SKM-1 treated with dmso at 0.1 percent for 144 hours (cell line): ENCODE data around the gene NKX1-1.

Experiments
- DNase-seq: peaks from one replicate; lab custom pipeline; 2025; ENCODE audit not compliant: unreplicated experiment; lab: John Stamatoyannopoulos, UW

Gene NKX1-1

GRCh38 chr4:1417522-1418390, 11.5 kb upstream of the NKX1-1 start:
- DNase-seq: no peak

- DNase-seq: no peak
Observed at GRCh38 chr4:1416948-1417260, 10.7 kb upstream of the NKX1-1 start.

- DNase-seq: no peak
Observed at GRCh38 chr4:1416051-1416947, 10.1 kb upstream of the NKX1-1 start.

GRCh38 chr4:1415681-1415981, 9.4 kb upstream of the NKX1-1 start:
- no peak for DNase-seq

- no peak for DNase-seq
Observed at GRCh38 chr4:1414831-1415680, 8.8 kb upstream of the NKX1-1 start.

GRCh38 chr4:1413687-1414479, 7.6 kb upstream of the NKX1-1 start:
- no peak for DNase-seq

- no peak for DNase-seq
Observed at GRCh38 chr4:1413204-1413663, 7.0 kb upstream of the NKX1-1 start.

GRCh38 chr4:1412376-1413203, 6.3 kb upstream of the NKX1-1 start:
- no peak for DNase-seq

GRCh38 chr4:1411436-1412375, 5.5 kb upstream of the NKX1-1 start:
- DNase-seq: no peak

GRCh38 chr4:1410491-1411325, 4.5 kb upstream of the NKX1-1 start:
- no peak for DNase-seq

- no peak for DNase-seq
Observed at GRCh38 chr4:1409491-1410425, 3.5 kb upstream of the NKX1-1 start.

- DNase-seq: no peak
Observed at GRCh38 chr4:1409079-1409478, 2.8 kb upstream of the NKX1-1 start.

- DNase-seq: no peak
Observed at GRCh38 chr4:1408418-1408817, 2.2 kb upstream of the NKX1-1 start.

- DNase-seq: no peak
Observed at GRCh38 chr4:1407657-1408333, 1.6 kb upstream of the NKX1-1 start.

- DNase-seq: no peak
Observed at GRCh38 chr4:1406981-1407656, 877 bp upstream of the NKX1-1 start.
